ENCODE measurements around the gene POC1B.

- TF ChIP-seq CTCF (IDR thresholded peaks at IDR 0.05 in 4 of 5, conservative IDR thresholded peaks at IDR 0.05 in 1 of 5) (no peak), POLR2A (IDR thresholded peaks at IDR 0.05) (no peak)
These were observed 64.7 kb downstream of the POC1B start for GRCh38 chr12:89461190-89461589.
